Stimulated activated CD4-positive, alpha-beta T cell treated with anti-CD3 and anti-CD28 coated beads, Interleukin-4, amount 100 ng/mL, for 48 hours (primary cell): Measurements from ENCODE around the gene MEPCE.
"Not testable (repeated sequence)": the region's sequence is repeated elsewhere in the genome, so short reads cannot be mapped to it uniquely, and the experiment has no call there.

ENCODE experiments used
- DNase-seq, 2 donors: peaks; one replicate each; pipeline ENCODE4 v3.0.0-alpha.2; 2020; ENCODE audit warnings: low read depth in 2 of 2

MEPCE gene

GRCh38 chr7:100433592-100434296 is 4.1 kb downstream of the MEPCE start:
- no peak for DNase-seq

DNA sequence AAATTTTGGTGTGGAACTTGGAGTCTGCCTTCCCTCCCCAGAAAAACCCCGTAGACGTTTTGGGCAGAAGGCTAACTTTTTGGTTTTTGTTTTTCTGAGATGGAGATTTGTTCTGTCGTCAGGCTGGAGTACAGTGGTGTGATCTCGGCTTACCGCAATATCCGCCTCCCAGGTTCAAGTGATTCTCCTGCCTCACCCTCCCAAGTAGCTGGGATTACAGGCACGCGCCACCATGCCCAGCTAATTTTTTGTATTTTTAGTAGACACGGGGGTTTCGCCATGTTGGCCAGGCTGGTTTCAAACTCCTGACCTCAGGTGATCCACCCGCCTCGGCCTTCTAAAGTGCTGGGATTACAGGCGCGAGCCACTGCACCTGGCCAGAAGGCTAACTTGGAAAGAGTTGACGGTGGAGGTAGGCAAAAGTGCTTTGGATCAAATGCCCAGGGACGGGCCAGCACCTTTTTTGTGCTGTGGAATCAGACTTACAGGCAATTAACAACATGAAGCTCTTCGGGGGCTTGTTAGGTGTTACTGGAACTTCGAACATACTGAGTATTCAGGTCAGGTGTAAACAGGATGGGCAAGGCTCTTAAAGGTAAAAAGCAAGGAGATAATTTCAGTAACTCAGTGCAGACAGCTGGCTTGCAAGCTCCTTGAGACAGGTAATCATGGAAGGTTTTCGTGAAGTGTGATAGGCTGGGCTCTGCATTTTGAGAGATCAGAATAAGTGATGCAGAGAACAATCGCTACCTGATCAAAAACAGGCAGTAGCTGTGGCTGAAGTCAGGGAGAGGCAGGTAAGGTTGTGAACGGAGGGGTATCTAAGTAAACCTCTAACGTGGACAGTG is 4.9 kb downstream of the MEPCE start:
- no peak for DNase-seq

DNA sequence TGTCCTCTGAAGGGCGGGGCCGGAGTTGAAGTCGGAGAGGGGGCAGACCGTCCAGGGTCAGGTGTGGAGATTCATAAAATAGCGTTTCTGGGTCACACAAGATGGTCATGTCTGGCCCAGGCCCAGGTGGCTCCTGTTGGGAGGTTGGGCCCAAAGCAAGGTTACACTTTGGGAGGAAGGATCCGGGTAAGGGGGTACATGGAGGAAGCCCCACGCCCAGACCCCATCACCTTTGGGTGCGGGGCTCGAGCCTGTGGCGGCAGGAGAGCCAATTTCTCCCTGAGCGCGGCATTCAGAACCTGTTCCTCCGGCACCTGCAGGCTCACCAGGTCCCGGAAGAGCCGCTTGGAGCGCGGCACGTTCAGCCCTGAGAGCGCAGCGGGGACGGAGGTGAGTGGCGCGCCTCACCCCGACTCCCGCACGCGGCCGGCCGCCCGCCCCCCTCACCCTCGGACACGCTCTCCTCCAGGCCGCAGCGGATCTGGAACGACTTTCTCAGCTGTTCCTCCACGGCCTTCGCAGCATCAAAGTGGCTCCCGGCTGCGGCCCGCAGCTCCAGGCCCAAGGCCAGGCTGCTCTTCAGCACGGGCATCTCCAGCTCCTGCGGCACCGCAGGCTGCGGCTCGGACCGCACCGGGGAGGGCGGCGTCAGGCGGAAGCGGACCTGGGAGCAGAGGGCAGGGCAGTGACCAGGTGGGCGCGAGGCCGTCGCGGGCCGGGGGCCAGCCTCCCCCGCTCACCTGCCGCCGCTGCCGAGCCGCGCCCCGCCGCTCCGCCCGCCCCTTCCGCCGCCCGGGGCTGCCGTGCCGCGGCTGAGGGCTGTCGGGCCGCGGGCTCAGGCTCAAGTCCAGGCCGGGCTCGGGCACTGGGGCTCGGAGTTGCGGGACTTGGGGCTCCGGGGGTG is 6.0 kb downstream of the MEPCE start:
- peak; percentile 19 to 26 for DNase-seq

DNA sequence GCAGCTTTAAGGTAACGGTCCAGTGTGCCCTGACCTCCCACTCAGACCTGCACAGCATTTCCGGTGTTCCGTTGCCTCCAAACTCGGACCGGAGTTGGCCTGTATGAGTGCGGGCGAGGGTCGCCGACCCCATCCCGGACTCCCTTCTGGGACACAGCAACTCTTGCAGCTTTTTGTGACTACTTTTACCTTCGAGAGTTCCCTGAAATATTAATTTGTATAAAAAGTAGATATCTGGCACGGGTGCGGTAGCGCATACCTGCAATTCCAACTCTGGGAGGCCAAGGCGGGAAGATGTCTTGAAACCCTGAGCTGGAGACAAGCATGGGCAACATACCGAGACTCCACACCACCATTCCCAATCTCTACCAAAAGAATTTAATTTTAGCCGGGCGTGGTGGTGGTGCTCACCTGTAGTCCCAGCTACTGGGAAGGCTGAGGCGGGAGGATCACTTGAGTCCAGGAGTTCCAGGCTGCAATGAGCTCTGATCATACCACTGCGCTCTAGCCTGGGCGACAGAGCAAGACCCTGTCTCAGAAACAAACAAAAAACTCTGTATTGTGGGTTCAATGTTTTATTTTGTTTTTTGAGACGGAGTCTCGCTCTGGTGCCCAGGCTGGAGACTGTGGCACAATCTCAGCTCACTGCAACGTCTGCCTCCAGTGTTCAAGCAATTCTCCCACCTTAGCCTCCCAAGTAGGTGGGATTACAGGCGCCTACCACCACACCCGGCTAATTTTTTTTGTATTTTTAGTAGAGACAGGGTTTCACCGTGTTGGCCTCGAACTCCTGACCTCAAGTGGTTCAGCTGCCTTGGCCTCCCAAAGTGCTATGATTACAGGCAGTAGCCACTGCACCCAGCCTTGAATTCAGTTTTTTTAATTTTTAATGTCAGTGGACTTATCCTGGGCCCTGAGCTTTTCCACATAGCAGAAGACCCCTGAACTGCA is 7.8 kb downstream of the MEPCE start:
- no peak for DNase-seq

DNA sequence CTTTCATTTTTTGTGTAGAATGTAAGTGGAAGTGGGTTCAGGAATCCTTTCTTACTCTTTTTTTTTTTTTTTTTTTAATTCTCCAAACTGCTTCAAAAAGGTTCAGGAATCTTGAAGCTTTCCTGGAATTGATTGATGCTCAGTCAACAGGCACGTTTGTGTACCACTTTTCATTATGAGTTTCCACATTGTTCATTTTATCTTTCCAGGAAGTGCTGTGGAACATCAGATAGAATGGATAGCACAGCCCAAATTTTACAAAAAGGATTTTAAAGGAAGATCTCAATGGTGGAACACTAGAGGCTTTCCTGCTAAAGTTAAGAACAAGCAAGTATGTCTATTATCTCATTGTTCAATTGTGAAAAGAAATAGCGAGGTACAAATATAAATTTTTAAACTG is 8.5 kb downstream of the MEPCE start:
- no peak for DNase-seq

DNA sequence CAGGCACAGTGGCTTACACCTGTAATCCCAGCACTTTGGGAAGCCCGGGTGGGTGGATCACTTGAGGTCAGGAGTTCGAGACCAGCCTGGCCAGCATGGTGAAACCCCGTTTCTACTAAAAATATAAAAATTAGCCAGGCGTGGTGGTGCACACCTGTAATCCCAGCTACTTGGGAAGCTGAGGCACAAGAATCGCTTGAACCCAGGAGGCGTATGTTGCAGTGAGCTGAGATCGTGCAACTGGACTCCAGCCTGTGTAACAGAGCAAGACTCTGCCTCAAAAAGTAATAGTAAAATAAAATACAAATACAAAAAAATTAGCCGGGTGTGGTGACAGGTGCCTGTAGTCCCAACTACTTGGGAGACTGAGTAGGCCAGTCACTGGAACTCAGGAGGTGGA is 9.1 kb downstream of the MEPCE start:
- not testable (repeated sequence) for DNase-seq

- not testable (repeated sequence) for DNase-seq
Measured at GRCh38 chr7:100439244-100439643, 9.6 kb downstream of the MEPCE start.

- no peak for DNase-seq
Measured at GRCh38 chr7:100441641-100442535, 12.3 kb downstream of the MEPCE start.

DNA sequence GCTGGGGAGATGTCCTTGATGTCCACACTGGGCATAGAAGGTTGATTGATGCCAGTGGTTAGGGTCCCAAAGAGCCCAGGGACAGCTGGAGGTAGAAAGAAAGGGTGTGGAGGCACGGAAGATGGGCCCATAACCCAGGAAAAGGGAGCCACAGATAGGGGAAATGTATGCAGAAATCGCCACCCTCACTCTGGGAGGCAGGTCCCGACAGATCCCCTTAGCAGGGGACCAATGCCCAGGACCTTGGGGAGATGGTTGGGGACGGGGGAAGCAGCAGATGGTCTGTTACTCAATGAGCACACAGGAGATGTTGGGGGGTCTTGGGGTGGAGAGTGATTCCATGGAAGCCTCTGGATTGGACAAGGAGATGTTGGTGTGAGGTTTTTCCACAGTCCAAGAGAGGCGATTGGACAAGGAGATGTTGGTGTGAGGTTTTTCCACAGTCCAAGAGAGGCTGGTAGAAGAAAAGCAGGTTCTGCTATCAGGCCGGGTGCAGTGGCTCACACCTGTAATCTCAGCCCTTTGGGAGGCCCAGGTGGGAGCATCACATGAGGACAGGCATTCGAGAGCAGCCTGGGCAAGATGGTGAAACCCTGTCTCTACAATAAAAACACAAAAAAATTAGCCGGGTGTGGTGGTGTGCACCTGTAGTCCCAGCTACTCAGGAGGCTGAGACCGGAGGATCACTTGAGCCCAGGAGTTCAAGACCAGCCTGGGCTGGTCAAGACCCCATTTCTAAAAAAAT is 13.6 kb downstream of the MEPCE start:
- no peak for DNase-seq

DNA sequence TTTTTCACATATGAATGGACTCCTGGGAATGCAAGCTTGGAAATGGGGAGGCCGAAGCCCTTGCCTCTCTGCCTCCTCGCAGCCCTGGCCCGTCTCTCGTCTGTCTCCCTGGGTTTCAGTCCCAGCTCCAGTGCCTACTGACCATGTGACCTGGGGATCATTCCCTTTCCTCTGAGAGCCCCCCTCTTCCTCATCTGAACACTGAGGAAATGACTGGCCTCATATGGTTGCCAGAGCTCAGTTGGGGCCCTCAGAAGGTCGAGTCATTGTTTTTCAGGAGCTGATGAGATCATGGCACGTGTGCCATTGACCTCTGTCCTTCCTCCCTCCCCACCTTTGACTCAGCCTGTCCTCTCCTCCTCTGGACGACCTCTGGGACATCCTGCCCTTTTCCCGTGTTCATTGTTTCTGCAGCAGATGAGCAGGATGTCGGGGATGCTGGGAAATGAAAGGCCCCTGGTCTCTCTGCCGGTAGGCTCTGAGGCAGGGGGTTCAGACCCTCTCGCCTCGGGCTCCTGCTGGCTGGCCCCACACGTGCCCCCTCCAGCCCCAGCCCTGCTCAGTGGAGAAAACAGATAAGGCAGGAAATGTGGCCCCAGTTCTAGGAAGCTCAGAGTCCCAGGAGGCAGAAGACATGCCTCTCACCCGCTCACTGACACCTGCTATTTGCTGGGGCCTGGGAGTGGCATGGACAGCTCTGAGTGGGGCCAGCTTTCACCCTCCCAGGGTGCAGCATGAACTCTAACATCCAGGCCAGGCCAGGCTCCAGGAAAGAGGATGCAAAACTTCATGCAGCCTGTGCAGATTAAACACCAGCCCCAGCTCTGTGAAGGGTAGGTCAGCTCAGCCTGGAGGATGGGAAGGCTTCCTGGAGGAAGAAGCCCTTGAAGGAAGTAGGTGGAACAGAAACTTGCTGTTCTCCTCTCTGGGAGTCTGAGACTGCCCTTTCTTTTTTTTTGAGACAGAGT is 15.0 kb downstream of the MEPCE start:
- DNase-seq = no peak

DNA sequence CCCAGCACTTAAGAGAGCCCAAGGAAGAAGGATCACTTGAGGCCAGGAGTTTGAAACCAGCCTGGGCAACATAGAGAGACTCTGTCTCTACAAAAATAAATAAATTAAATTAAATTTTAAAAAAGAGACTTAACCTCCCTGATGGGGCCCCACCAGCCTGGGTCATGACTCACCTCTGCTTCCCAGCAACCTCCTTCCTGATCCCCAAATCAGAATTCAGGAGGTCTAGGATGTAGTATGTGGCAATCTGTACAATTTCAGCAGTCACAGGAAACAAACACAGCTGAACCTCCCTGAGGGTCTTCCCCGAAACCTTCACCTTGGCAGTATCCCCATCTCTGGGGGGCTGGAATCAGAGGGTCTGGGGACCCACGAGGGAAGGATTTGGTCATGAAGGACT is 16.4 kb downstream of the MEPCE start:
- DNase-seq = no peak

GRCh38 chr7:100447363-100447762 is 17.7 kb downstream of the MEPCE start:
- DNase-seq = not testable (repeated sequence)

DNA sequence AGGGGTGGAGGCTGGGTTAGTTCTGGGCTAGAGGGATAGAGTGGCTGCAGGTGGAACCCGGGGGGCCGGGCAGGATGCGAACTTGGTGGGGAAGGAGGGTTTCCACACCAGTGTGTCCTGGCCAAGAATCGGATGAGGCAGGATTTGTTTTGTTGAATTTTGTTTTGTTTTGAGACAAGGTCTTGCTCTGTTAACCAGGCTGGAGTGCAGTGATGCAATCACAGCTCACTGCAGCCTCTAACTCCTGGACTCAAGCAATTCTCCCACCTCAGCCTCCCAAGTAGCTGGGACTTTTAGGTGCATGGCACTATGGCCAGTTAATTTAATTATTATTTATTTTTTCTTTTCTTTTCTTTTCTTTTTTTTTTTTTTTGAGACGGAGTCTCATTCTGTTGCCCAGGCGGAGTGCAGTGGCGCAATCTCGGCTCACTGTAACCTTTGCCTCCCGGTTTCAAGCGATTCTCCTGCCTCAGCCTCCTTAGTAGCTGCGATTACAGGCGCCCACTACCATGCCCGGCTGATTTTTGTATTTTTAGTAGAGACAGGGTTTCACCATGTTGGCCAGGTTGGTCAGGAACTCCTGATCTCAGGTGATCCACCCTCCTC is 19.7 kb downstream of the MEPCE start:
- no peak for DNase-seq

GRCh38 chr7:100452513-100452912 is 22.9 kb downstream of the MEPCE start:
- no peak for DNase-seq

DNA sequence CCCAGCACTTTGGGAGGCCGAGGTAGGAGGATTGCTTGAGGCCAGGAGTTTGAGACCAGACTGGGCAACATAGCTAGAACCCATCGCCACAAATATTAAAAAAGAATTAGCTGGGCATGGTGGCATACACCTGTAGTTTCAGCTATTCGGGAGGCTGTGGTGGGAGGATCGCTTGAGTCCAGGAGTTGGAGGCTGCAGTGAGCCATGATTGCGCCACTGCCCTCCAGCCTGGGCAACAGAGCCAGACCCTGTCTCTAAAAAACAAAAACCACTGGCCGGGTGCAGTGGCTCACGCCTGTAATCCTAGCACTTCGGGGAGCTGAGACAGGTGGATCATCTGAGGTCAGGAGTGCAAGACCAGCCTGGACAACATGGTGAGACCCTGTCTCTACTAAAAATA is 24.2 kb downstream of the MEPCE start:
- not testable (repeated sequence) for DNase-seq

DNA sequence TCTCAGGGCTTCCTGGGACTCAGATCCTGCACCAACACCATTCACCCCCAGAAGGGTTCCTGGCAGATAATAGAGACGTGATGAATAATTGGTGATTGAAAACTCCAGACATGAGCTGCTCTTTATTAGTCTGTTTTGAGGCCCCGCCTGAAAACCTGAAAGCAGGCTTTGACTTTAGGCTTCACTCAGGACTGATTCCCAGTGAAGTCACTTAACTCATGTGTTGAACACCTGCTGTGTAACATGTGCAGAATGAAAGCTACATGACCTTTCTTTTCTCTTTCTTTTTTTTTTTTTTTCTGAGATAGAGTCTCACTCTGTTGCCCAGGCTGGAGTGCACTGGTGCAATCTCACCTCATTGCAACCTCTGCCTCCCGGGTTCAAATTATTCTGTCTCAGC is 25.6 kb downstream of the MEPCE start:
- no peak for DNase-seq

GRCh38 chr7:100456562-100456961 is 26.9 kb downstream of the MEPCE start:
- no peak for DNase-seq

GRCh38 chr7:100457033-100457432 is 27.4 kb downstream of the MEPCE start:
- no peak for DNase-seq
